Gastroesophageal sphincter (tissue), 3 donors: Measurements from ENCODE around the gene CCNB2.

Experiments
- POLR2A ChIP-seq, 2 donors: fragments of 450-650 bp; IDR thresholded peaks; one replicate each; pipeline ENCODE4 v1.6.1; 2017; ENCODE audit warnings: antibody characterized with exemption in 2 of 2, mild to moderate bottlenecking in 2 of 2, moderate library complexity in 1 of 2
- TF ChIP-seq, protein P1 (sequence below), 4 experiments: fragments of 200-600 bp in 2 of 4; fragments of 450-650 bp in 2 of 4; sonication (generic) in 1 of 4; IDR thresholded peaks; one replicate each; pipeline ENCODE4 v1.5.1; 2017 to 2019; ENCODE audit warnings: antibody characterized with exemption in 4 of 4, mild to moderate bottlenecking in 2 of 4, moderate library complexity in 2 of 4

DNA sequence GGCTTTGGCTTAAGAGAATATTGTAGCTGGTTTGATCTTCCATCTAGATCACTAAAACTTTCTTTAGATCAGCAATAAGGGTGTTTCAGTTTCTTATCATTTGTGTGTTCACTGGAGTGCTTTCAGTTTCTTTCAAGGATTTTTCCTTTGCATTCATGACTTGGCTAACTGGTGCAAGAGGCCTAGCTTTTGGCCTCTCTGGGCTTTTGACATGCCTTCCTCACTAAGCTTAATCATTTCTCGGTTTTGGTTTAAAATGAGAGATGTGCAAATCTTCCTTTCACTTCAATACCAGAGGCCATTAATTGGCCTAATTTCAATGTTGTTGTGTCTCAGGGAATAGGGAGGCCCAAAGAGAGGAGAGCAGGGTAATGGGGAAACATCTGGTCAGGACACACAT lies 30.3 kb upstream of the CCNB2 start:
- TF ChIP-seq, protein P1, sequence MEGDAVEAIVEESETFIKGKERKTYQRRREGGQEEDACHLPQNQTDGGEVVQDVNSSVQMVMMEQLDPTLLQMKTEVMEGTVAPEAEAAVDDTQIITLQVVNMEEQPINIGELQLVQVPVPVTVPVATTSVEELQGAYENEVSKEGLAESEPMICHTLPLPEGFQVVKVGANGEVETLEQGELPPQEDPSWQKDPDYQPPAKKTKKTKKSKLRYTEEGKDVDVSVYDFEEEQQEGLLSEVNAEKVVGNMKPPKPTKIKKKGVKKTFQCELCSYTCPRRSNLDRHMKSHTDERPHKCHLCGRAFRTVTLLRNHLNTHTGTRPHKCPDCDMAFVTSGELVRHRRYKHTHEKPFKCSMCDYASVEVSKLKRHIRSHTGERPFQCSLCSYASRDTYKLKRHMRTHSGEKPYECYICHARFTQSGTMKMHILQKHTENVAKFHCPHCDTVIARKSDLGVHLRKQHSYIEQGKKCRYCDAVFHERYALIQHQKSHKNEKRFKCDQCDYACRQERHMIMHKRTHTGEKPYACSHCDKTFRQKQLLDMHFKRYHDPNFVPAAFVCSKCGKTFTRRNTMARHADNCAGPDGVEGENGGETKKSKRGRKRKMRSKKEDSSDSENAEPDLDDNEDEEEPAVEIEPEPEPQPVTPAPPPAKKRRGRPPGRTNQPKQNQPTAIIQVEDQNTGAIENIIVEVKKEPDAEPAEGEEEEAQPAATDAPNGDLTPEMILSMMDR (IDR thresholded peaks at IDR 0.05) = no peak
- no peak for TF ChIP-seq POLR2A (IDR thresholded peaks at IDR 0.05)
